Measurements from ENCODE around the gene ARCN1. TPM values are rescaled to one million over a fixed set of nuclear protein-coding genes. Genes with fewer than 3 reads are reported as not detected.

Gene ARCN1
- total and polyA plus RNA-seq, 9 of the 15 experiments (the other 6 are each of a cell fraction or from before 2014, with no cell fraction given) = 30.0 to 224 (median 76.4) TPM

- TF ChIP-seq KDM4B (IDR thresholded peaks at IDR 0.05; ENCODE audit: borderline replicate concordance in 2 of 2, low read depth in 1 of 2) = no peak
- TF ChIP-seq SP1 (CRISPR knock-in tag; IDR thresholded peaks at IDR 0.05) = peak; percentile 76; the same call in 1 of the 2 replicates
- peak; percentile 68 for TF ChIP-seq ZNF740 (CRISPR knock-in tag; IDR thresholded peaks at IDR 0.05)
- TF ChIP-seq ZNF740 (tag; IDR thresholded peaks at IDR 0.05) = peak in 1 of 2 experiments; percentile 78; a peak in 2 of 4 replicates
- TF ChIP-seq ZFPM2 (CRISPR knock-in tag; IDR thresholded peaks at IDR 0.05) = no peak
- TF ChIP-seq THRB (CRISPR knock-in tag; conservative IDR thresholded peaks at IDR 0.05) = no peak
- no peak for TF ChIP-seq PHB (CRISPR knock-in tag; IDR thresholded peaks at IDR 0.05)
- peak; percentile 38; the same call in 1 of the 2 replicates for TF ChIP-seq SIN3B (IDR thresholded peaks at IDR 0.05; ENCODE audit: low read depth)
- TF ChIP-seq PRDM10 (IDR thresholded peaks at IDR 0.05; ENCODE audit: partially characterized antibody) = peak; percentile 46
- no peak for TF ChIP-seq HES1 (IDR thresholded peaks at IDR 0.05; ENCODE audit: low read depth)
- TF ChIP-seq ZNF778 (CRISPR knock-in tag; IDR thresholded peaks at IDR 0.05) = no peak
- no peak for TF ChIP-seq JUND (IDR thresholded peaks at IDR 0.05; ENCODE audit: borderline replicate concordance, low read depth, low read length)
- no peak for TF ChIP-seq JUND (tag; IDR thresholded peaks at IDR 0.05; ENCODE audit: borderline replicate concordance, low read depth, low read length)
- TF ChIP-seq ZNF644 (tag; IDR thresholded peaks at IDR 0.05; ENCODE audit: low read depth) = no peak
- no peak for TF ChIP-seq SNRNP70 (optimal IDR thresholded peaks at IDR 0.05; ENCODE audit: low read depth, low read length)
- TF ChIP-seq ETS1 (conservative IDR thresholded peaks at IDR 0.05; ENCODE audit: control insufficient read depth, low read depth, low read length) = no peak
- no peak for TF ChIP-seq ZNF184 (CRISPR knock-in tag; IDR thresholded peaks at IDR 0.05)
- TF ChIP-seq EWSR1 (IDR thresholded peaks at IDR 0.05; ENCODE audit: borderline replicate concordance, low read depth, partially characterized antibody) = no peak
These were observed at the start of gene ARCN1 (continued) for GRCh38 chr11:118572061-118572980.

Measured in K562 (cell line).